GM19397 (cell line): ENCODE results near the gene SMARCE1.
A peak's percentile ranks its signal among the peaks of the same experiment; 100 is the strongest.

Experiments used
- ATAC-seq: cut with Tn5 transposase; IDR thresholded peaks from one replicate; pipeline ENCODE4 v1.9.1; 2021; ENCODE audit warnings: mild to moderate bottlenecking, moderate library complexity; ENCODE audit not compliant: unreplicated experiment

Gene SMARCE1

GRCh38 chr17:40647624-40648383 is at the start of gene SMARCE1:
SMARCE1 (minus strand) TSS chr17:40647818; CDS start chr17:40645802, 2,016 bp downstream.
- ATAC-seq, result peak; percentile 70

- ATAC-seq, result no peak
Measured at GRCh38 chr17:40697297-40697696, 49.7 kb upstream of the SMARCE1 start.

- no peak for ATAC-seq
Measured at GRCh38 chr17:40696651-40697072, 49.0 kb upstream of the SMARCE1 start.

GRCh38 chr17:40695874-40696472 is 48.4 kb upstream of the SMARCE1 start:
- no peak for ATAC-seq

- ATAC-seq, result no peak
Measured at GRCh38 chr17:40694584-40694983, 47.0 kb upstream of the SMARCE1 start.

GRCh38 chr17:40687106-40687505 is 39.5 kb upstream of the SMARCE1 start:
- ATAC-seq, result no peak

GRCh38 chr17:40686192-40686591 is 38.6 kb upstream of the SMARCE1 start:
- no peak for ATAC-seq

GRCh38 chr17:40680998-40681397 is 33.4 kb upstream of the SMARCE1 start:
- ATAC-seq, result no peak

GRCh38 chr17:40679523-40679907 is 31.9 kb upstream of the SMARCE1 start:
- no peak for ATAC-seq

- no peak for ATAC-seq
Measured at GRCh38 chr17:40678902-40679522, 31.4 kb upstream of the SMARCE1 start.

- no peak for ATAC-seq
Measured at GRCh38 chr17:40675905-40676304, 28.3 kb upstream of the SMARCE1 start.

- ATAC-seq, result no peak
Measured at GRCh38 chr17:40672654-40673053, 25.0 kb upstream of the SMARCE1 start.

GRCh38 chr17:40671282-40671681 is 23.7 kb upstream of the SMARCE1 start:
- ATAC-seq, result no peak

- no peak for ATAC-seq
Measured at GRCh38 chr17:40666331-40666730, 18.7 kb upstream of the SMARCE1 start.

GRCh38 chr17:40664582-40665333 is 17.1 kb upstream of the SMARCE1 start, which contains the start of gene KRT222:
KRT222 (minus strand) TSS chr17:40665177; CDS start chr17:40665099, 78 bp downstream.
- no peak for ATAC-seq

- no peak for ATAC-seq
Measured at GRCh38 chr17:40663252-40663651, 15.6 kb upstream of the SMARCE1 start.

- no peak for ATAC-seq
Measured at GRCh38 chr17:40659911-40660310, 12.3 kb upstream of the SMARCE1 start.

GRCh38 chr17:40658396-40658795 is 10.8 kb upstream of the SMARCE1 start:
- ATAC-seq, result no peak

GRCh38 chr17:40651939-40652338 is 4.3 kb upstream of the SMARCE1 start:
- no peak for ATAC-seq

- peak; percentile 12 for ATAC-seq
Measured at GRCh38 chr17:40648384-40648968, 858 bp upstream of the SMARCE1 start.
